Ectodermal cell (in vitro differentiated cells): ENCODE measurements around the gene IL17A.
"Not testable (repeated sequence)": the region's sequence is repeated elsewhere in the genome, so short reads cannot be mapped to it uniquely, and the experiment has no call there.

Experiments used
- H3K27ac ChIP-seq: 2 replicates; pipeline ENCODE4 v1.7.0; 2013; ENCODE audit warnings: mild to moderate bottlenecking, low read depth, low read length; ENCODE audit not compliant: insufficient read depth, poor library complexity, severe bottlenecking
- H3K27me3 ChIP-seq: 2 replicates; pipeline ENCODE4 v1.7.0; 2013; ENCODE audit warnings: mild to moderate bottlenecking, low read length; ENCODE audit not compliant: insufficient read depth, control insufficient read depth, poor library complexity, severe bottlenecking
- H3K36me3 ChIP-seq: one replicate; pipeline ENCODE4 v1.7.0; 2013; ENCODE audit warnings: low read length; ENCODE audit not compliant: control insufficient read depth, insufficient read depth
- H3K4me1 ChIP-seq: one replicate; pipeline ENCODE4 v1.7.0; 2013; ENCODE audit warnings: low read length; ENCODE audit not compliant: control insufficient read depth, insufficient read depth
- H3K4me3 ChIP-seq: 2 replicates; pipeline ENCODE4 v1.7.0; 2013; ENCODE audit warnings: low read depth, low read length, control low read depth; ENCODE audit not compliant: insufficient read depth
- H3K9me3 ChIP-seq: 2 replicates; pipeline ENCODE4 v1.7.0; 2013; ENCODE audit warnings: mild to moderate bottlenecking, low read length, moderate library complexity; ENCODE audit not compliant: control insufficient read depth
- WGBS, 2 experiments: methylation state at CpG; one replicate each; pipeline ENCODE4 v1.1.7; 2013; ENCODE audit warnings: missing lambda C conversion rate in 2 of 2; 5-methylcytosine and 5-hydroxymethylcytosine counted together

IL17A gene

DNA sequence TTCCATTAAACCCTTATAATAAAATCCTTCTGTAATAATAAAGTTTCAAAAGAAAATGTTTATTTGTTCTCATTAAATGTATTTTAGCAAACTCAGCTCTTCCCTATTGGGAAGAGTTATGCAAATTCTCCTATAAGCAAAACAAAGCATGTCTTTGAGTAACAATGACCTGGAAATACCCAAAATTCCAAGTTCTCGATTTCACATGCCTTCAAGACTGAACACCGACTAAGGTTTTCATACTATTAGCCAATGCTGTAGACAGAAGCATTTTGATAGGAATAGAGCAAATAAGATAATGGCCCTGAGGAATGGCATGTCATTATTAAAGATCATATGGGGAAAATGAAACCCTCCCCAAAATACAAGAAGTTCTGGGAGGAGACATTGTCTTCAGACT is 3.8 kb downstream of the IL17A start:
- Histone ChIP-seq H3K4me1 (no peaks in the 10 kb centered on the region), H3K27ac (no peak overlapping the region), H3K36me3 (no peaks in the 10 kb centered on the region), H3K27me3 (no peaks in the 10 kb centered on the region), H3K4me3 (no peak overlapping the region), H3K9me3 (no peaks in the 10 kb centered on the region)
- 85 to 100% methylated on average over 2 of the region's 2 CpGs for WGBS, 2 experiments

DNA sequence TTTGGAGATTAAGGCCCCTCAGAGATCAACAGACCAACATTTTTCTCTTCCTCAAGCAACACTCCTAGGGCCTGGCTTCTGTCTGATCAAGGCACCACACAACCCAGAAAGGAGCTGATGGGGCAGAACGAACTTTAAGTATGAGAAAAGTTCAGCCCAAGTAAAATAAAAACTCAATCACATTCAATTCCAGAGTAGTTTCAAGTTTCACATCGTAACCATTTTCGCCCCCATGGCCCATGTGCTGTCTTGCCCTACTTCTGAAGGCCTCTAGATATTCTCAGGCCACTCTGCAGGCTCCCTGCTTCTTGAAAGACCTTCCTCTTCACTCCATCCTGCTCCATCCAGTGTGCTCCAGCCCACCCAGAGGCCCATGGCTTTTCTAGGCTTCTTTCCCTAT is 4.2 kb downstream of the IL17A start:
- no peak overlapping the region for H3K4me3 ChIP-seq
- no peaks in the 10 kb centered on the region for H3K9me3 ChIP-seq
- H3K27ac ChIP-seq, result no peak overlapping the region
- no peaks in the 10 kb centered on the region for H3K36me3 ChIP-seq
- H3K27me3 ChIP-seq, result no peaks in the 10 kb centered on the region
- no peaks in the 10 kb centered on the region for H3K4me1 ChIP-seq
- WGBS, 2 experiments, result 90% methylated on average over 3 of the region's 3 CpGs

DNA sequence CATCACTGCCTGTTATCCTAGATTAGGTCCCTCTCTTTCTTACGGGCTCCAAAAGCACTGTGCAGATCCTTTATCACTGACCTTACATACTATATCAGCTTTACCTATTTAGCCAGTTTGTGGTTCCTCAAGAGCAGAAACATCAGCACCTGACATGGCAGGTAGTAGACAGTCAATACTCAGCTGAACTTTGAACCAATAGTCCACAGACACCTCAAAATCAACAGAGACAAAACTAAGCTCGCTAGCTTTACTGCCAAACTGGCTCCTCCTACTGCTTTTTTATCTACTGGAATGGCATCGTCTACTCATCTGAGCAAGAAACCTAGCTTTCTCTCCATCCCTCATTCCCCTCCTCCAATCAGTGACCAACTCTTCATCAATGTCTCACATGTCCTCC is 5.6 kb downstream of the IL17A start:
- Histone ChIP-seq H3K27ac (no peak overlapping the region), H3K27me3 (no peaks in the 10 kb centered on the region), H3K9me3 (no peaks in the 10 kb centered on the region), H3K4me1 (no peaks in the 10 kb centered on the region), H3K4me3 (no peak overlapping the region), H3K36me3 (no peaks in the 10 kb centered on the region)
- WGBS, 2 experiments, result 58 to 60% methylated on average over 3 of the region's 3 CpGs

DNA sequence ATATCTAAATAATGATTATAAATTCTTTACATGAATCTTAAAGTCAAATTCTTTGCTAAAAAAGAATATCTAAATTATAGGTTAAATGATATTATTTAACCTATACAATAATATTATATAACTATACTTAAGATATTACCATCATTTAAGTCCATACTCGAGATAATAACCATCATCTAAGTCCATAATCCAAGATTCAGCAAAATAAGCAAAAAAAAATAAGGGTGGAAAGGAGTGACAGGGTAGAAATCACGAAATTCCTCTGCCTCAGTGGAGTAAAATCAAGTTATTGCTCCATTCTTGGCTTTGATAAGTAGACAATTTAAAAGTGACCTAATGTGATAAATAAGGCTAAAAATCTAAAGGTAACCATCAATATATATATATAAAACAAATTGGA is 9.7 kb downstream of the IL17A start:
- H3K27me3 ChIP-seq, result no peaks in the 10 kb centered on the region
- WGBS, 2 experiments, result 0% methylated on average over 1 of the region's 2 CpGs; no CpG with 5 or more reads in 1 of the 2 experiments

DNA sequence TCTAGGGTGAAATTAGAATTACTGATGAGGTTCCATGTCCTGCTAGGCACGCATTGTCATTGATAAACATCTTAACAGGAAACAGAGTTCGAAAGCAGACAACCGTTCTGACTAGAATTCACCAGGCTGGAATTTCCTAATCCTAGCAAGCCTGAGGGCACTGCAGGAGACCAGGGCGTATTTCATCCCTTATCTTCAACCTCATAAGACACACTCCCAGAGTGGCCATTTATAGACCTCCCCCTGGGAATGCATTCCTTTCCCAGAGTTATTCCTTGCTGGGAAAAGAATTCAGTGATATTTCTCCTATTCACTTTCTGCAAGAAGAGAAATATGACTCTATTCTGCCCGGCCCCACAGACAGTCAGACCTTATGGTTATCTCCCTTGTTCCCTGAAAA is 13.9 kb downstream of the IL17A start:
- WGBS, 2 experiments, result 56% methylated on average over 5 of the region's 5 CpGs
- not testable (repeated sequence) for H3K36me3 ChIP-seq, H3K27ac ChIP-seq, H3K4me3 ChIP-seq, H3K27me3 ChIP-seq, H3K9me3 ChIP-seq, H3K4me1 ChIP-seq

More for the DNA sequence above, 9.7 kb downstream of the IL17A start:
- Histone ChIP-seq H3K4me3 (no peak overlapping the region), H3K36me3 (no peaks in the 10 kb centered on the region), H3K27ac (no peak overlapping the region), H3K4me1 (no peaks in the 10 kb centered on the region), H3K9me3 (no peaks in the 10 kb centered on the region)

DNA sequence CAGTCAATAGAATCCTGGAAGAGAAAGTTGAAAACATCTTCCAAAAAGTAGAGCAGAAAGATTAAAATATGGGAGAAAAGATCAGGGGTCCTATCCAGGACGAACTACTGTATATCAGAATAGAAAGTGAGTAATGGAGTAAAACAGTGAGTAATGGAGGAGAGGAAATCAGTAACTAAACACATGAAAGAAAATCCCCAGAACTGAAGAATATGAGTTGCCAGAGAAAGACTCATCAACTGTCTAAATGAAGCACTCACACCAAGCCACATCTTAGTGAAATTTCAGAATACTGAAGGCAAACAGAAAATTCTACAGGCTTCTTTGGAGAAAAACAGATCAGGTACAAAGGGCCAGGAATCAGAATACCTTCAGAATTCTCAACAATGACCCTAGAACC is 14.9 kb downstream of the IL17A start:
- Histone ChIP-seq H3K9me3 (peaks cover 2% of the 10 kb centered on the region), H3K27me3 (no peaks in the 10 kb centered on the region), H3K27ac (no peak overlapping the region), H3K36me3 (no peaks in the 10 kb centered on the region), H3K4me1 (no peaks in the 10 kb centered on the region), H3K4me3 (no peak overlapping the region)
- no CpG with 5 or more reads among the region's 1 CpG for WGBS, 2 experiments

DNA sequence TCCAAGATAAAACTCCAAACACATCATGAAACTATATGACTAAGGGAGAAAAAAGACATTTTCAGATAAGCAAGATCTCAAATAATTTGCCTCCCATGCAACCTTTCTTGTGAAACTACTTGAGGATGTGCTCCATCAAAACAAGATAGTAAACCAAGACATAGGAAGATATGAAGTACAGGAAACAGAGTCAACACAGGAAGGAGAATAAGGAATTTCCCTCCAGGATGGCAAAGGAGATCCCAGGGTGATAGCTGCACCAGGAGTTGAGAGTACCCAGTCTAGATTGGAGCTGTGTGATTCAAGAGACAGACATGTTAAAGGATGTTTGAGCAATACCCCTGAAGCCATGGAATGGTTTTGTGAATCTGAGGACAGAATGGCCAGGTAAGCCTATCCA is 15.3 kb downstream of the IL17A start:
- no peaks in the 10 kb centered on the region for H3K27me3 ChIP-seq
- peaks cover 2% of the 10 kb centered on the region for H3K9me3 ChIP-seq
- H3K36me3 ChIP-seq, result no peaks in the 10 kb centered on the region
- no peaks in the 10 kb centered on the region for H3K4me1 ChIP-seq
- H3K27ac ChIP-seq, result no peak overlapping the region
- no peak overlapping the region for H3K4me3 ChIP-seq

DNA sequence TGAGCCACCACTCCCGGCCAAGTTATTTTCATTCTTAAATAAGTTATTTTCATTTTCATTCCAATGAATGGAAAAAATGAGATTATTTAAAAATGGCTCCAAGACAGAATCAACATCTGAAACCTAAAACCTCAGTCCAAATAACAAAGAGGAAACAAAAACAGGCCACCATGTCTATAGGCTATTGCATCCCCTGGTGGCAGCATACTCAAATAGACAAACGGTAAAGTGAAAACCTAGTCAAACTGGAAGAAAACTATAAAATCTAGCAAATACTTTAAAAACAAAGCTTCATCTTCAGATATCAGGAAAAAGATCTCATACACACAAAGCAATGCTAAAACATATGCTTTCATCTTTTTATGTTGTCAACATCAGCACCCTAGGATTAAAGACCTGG is 20.9 kb downstream of the IL17A start:
- H3K4me1 ChIP-seq, result no peaks in the 10 kb centered on the region
- H3K27me3 ChIP-seq, result no peaks in the 10 kb centered on the region
- peaks cover 2% of the 10 kb centered on the region for H3K9me3 ChIP-seq
- no peak overlapping the region for H3K27ac ChIP-seq
- H3K4me3 ChIP-seq, result no peak overlapping the region
- no peaks in the 10 kb centered on the region for H3K36me3 ChIP-seq
- WGBS, 2 experiments, result 93 to 100% methylated on average over 1 of the region's 2 CpGs

DNA sequence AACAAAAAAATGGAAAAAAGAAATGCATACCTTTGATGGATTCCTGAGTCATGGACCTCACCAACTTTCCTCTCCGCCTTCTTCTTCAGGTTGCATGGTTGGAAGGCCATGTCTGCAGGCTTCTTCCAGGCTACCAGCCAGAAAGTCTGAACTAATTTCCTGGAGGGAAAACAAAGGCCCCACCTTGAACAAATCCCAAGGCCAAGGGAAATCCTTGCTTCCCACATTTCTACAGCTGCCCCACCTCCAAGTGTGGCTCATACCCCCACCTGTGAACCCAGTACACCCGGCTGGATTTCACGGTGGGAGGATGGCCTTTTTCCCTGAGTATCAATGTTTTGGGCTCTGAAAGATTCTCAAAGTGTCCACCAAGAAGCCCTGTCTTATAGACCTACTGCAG is 22.4 kb downstream of the IL17A start:
- Histone ChIP-seq H3K27me3 (no peaks in the 10 kb centered on the region), H3K4me1 (no peaks in the 10 kb centered on the region), H3K27ac (no peak overlapping the region), H3K4me3 (no peak overlapping the region), H3K36me3 (no peaks in the 10 kb centered on the region), H3K9me3 (no peaks in the 10 kb centered on the region)
- 91 to 92% methylated on average over 3 of the region's 3 CpGs for WGBS, 2 experiments

DNA sequence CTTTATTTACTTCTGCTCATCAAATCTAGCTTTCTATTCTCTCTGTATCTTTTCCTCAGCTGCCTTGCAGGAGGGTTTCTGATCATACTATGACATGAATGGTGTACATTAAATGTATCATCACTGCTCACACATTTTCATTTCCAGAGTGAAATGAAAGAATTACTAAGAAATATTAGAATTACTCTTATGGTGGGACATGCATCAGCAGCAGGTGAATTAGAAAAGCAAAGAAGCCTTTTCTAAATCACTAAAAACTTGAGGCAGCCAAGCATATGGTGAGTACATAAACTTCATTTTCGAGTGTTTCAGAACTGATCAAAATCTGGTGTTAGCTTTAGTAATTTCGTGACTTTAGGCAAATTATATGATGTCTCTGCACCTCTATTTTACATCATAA is 23.6 kb downstream of the IL17A start:
- Histone ChIP-seq H3K4me3 (no peak overlapping the region), H3K4me1 (no peaks in the 10 kb centered on the region), H3K27me3 (no peaks in the 10 kb centered on the region), H3K27ac (no peak overlapping the region), H3K9me3 (no peaks in the 10 kb centered on the region), H3K36me3 (no peaks in the 10 kb centered on the region)
- 83 to 93% methylated on average over 1 to 2 of the region's 2 CpGs for WGBS, 2 experiments

DNA sequence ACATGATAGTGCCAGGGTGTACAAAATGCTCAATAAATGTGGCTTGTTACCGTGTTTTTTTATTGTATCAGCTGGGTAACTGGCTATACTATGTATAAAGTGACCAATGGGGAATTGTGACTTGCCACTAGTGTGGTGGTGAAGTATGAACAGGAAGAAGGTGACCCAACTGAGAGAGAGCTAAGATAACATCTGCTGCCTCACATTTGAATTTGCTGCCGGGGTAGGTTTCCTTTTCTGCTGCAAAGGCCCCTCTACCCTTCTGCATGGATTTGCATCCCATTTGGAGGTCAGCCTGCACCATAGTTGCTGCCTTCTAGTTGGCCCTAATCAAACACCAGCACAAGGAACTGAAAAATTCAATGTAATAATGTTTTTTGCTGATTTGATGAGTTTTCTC is 24.1 kb downstream of the IL17A start:
- no peak overlapping the region for H3K4me3 ChIP-seq
- no peaks in the 10 kb centered on the region for H3K9me3 ChIP-seq
- no peak overlapping the region for H3K27ac ChIP-seq
- WGBS, 2 experiments, result 91 to 95% methylated on average over 2 of the region's 2 CpGs
- no peaks in the 10 kb centered on the region for H3K36me3 ChIP-seq
- no peaks in the 10 kb centered on the region for H3K27me3 ChIP-seq
- H3K4me1 ChIP-seq, result no peaks in the 10 kb centered on the region
